ENCODE results near the gene SLC6A20.

The SLC6A20 gene

DNA sequence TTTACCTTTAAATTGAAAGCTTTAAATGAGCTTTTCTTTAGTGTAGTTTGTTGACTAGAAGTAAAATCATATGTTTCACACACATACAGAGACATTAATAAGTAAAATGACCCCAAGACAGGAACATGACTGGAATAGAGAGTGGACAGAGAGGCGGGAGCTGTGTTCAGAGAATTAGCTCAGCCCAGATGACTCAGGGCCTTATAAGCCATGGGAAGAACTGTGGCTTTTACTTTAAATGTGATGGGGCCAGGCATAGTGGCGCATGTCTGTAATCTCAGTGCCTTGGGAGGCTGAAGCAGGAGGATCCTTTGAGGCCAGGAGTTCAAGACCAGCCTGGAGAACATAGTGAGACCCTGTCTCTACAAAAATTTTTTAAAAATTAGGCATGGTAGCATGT lies 80.4 kb downstream of the SLC6A20 start:
- Histone ChIP-seq H3K14ac (ENCODE audit: low read length) (no peak overlapping the region), H3K27ac (replicated peaks; ENCODE audit: low read length) (no peak overlapping the region), H2AK5ac (ENCODE audit: low read depth, low read length) (no peak overlapping the region), H3K4me1 (ENCODE audit: control insufficient read depth in 2 of 2, insufficient read depth in 1 of 2, low read depth in 1 of 2, low read length in 2 of 2) (no peaks in the 10 kb centered on the region), H3K9me3 (replicated peaks in 1 of 2; ENCODE audit: control insufficient read depth in 2 of 2, insufficient read depth in 1 of 2, low read depth in 1 of 2, low read length in 2 of 2) (peaks cover 0 to 2% of the 10 kb centered on the region in 2 donors), H3K79me1 (ENCODE audit: low read depth, low read length) (no peaks in the 10 kb centered on the region), H3K23ac (ENCODE audit: low read depth, low read length, poor library complexity) (no peak overlapping the region), H3K4ac (ENCODE audit: low read length) (no peak overlapping the region), H2BK15ac (ENCODE audit: low read length) (no peak overlapping the region), H4K91ac (ENCODE audit: low read depth, low read length, poor library complexity) (no peak overlapping the region), H3K36me3 (replicated peaks in 1 of 2; ENCODE audit: control insufficient read depth in 2 of 2, insufficient read depth in 2 of 2, low read length in 2 of 2) (peaks cover 5 to 82% of the 10 kb centered on the region in 2 donors), H4K8ac (ENCODE audit: low read depth, low read length) (no peak overlapping the region), H3K4me2 (ENCODE audit: insufficient read depth, low read length, poor library complexity, severe bottlenecking) (no peak overlapping the region), H3K18ac (ENCODE audit: low read length) (no peak overlapping the region), H2AFZ (ENCODE audit: low read length) (no peak overlapping the region), H2BK12ac (ENCODE audit: low read length) (no peak overlapping the region), H3K4me3 (ENCODE audit: low read length in 2 of 2) (no peak overlapping the region), H2BK120ac (ENCODE audit: low read depth, low read length) (no peak overlapping the region), H3K9ac (ENCODE audit: low read depth, low read length, poor library complexity) (no peak overlapping the region), H3K27me3 (ENCODE audit: control insufficient read depth in 3 of 3, insufficient read depth in 3 of 3, low read depth in 1 of 3, low read length in 3 of 3) (no peaks in the 10 kb centered on the region), H2BK5ac (ENCODE audit: low read length) (no peak overlapping the region)
- WGBS, 2 donors (ENCODE audit: extremely low coverage in 2 of 2, insufficient read length in 2 of 2, insufficient replicate concordance in 1 of 2) = no CpG with 5 or more reads among the region's 2 CpGs
- no peak for DNase-seq (ENCODE audit: low spot score)

- Histone ChIP-seq H3K4me2 (ENCODE audit: insufficient read depth, low read length, poor library complexity, severe bottlenecking) (no peak overlapping the region), H2BK120ac (ENCODE audit: low read depth, low read length) (no peak overlapping the region), H2BK5ac (ENCODE audit: low read length) (no peak overlapping the region), H3K36me3 (replicated peaks in 1 of 2; ENCODE audit: control insufficient read depth in 2 of 2, insufficient read depth in 2 of 2, low read length in 2 of 2) (peaks cover 9 to 98% of the 10 kb centered on the region in 2 donors), H4K8ac (ENCODE audit: low read depth, low read length) (no peak overlapping the region), H2AK5ac (ENCODE audit: low read depth, low read length) (no peak overlapping the region), H3K23ac (ENCODE audit: low read depth, low read length, poor library complexity) (no peak overlapping the region), H3K9me3 (replicated peaks in 1 of 2; ENCODE audit: control insufficient read depth in 2 of 2, insufficient read depth in 1 of 2, low read depth in 1 of 2, low read length in 2 of 2) (peaks cover 0 to 4% of the 10 kb centered on the region in 2 donors), H3K14ac (ENCODE audit: low read length) (no peak overlapping the region), H3K4me3 (ENCODE audit: low read length in 2 of 2) (no peak overlapping the region), H3K79me1 (ENCODE audit: low read depth, low read length) (no peaks in the 10 kb centered on the region), H3K27ac (replicated peaks; ENCODE audit: low read length) (no peak overlapping the region), H3K9ac (ENCODE audit: low read depth, low read length, poor library complexity) (no peak overlapping the region), H3K4me1 (ENCODE audit: control insufficient read depth in 2 of 2, insufficient read depth in 1 of 2, low read depth in 1 of 2, low read length in 2 of 2) (no peaks in the 10 kb centered on the region), H4K91ac (ENCODE audit: low read depth, low read length, poor library complexity) (no peak overlapping the region), H3K27me3 (ENCODE audit: control insufficient read depth in 3 of 3, insufficient read depth in 3 of 3, low read depth in 1 of 3, low read length in 3 of 3) (no peaks in the 10 kb centered on the region), H3K18ac (ENCODE audit: low read length) (no peak overlapping the region), H3K4ac (ENCODE audit: low read length) (no peak overlapping the region), H2AFZ (ENCODE audit: low read length) (no peak overlapping the region), H2BK15ac (ENCODE audit: low read length) (no peak overlapping the region), H2BK12ac (ENCODE audit: low read length) (no peak overlapping the region)
- WGBS, 2 donors (ENCODE audit: extremely low coverage in 2 of 2, insufficient read length in 2 of 2, insufficient replicate concordance in 1 of 2) = 100% methylated on average over 1 of the region's 7 CpGs; no CpG with 5 or more reads in 1 of the 2 donors
- DNase-seq (ENCODE audit: low spot score) = no peak
Measured at GRCh38 chr3:45712434-45713110, 83.8 kb downstream of the SLC6A20 start.

DNA sequence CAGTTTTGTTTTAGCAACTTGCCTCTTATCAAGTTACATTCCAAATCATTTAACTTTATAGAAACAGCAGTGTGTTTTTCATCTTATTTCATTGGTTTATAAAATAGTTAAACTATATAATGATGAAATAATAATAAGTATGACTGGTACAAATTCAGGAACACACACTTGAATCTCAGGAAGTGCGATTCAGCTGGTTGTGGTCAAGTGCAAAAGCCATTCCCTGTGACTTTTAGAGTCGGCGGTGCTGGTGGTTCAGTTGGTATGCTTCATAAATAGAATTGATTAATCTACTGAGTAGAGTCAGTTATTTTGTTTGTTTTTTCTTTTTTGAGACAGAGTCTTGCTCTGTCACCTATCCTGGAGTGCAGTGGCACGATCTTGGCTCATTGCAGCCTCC lies 84.4 kb downstream of the SLC6A20 start:
- H2AK5ac ChIP-seq (ENCODE audit: low read depth, low read length) = no peak overlapping the region
- no CpG with 5 or more reads among the region's 4 CpGs for WGBS, 2 donors (ENCODE audit: extremely low coverage in 2 of 2, insufficient read length in 2 of 2, insufficient replicate concordance in 1 of 2)
- no peak overlapping the region for H3K18ac ChIP-seq (ENCODE audit: low read length)
- H3K14ac ChIP-seq (ENCODE audit: low read length) = no peak overlapping the region
- H3K4me1 ChIP-seq (ENCODE audit: control insufficient read depth in 2 of 2, insufficient read depth in 1 of 2, low read depth in 1 of 2, low read length in 2 of 2) = no peaks in the 10 kb centered on the region
- no peak overlapping the region for H3K27ac ChIP-seq (replicated peaks; ENCODE audit: low read length)
- no peak overlapping the region for H2BK15ac ChIP-seq (ENCODE audit: low read length)
- no peak overlapping the region for H3K23ac ChIP-seq (ENCODE audit: low read depth, low read length, poor library complexity)
- no peak overlapping the region for H4K91ac ChIP-seq (ENCODE audit: low read depth, low read length, poor library complexity)
- peaks cover 12 to 98% of the 10 kb centered on the region in 2 donors for H3K36me3 ChIP-seq (replicated peaks in 1 of 2; ENCODE audit: control insufficient read depth in 2 of 2, insufficient read depth in 2 of 2, low read length in 2 of 2)
- H3K9ac ChIP-seq (ENCODE audit: low read depth, low read length, poor library complexity) = no peak overlapping the region
- H2BK12ac ChIP-seq (ENCODE audit: low read length) = no peak overlapping the region
- H4K8ac ChIP-seq (ENCODE audit: low read depth, low read length) = no peak overlapping the region
- H3K4me2 ChIP-seq (ENCODE audit: insufficient read depth, low read length, poor library complexity, severe bottlenecking) = no peak overlapping the region
- H2AFZ ChIP-seq (ENCODE audit: low read length) = no peak overlapping the region
- no peaks in the 10 kb centered on the region for H3K27me3 ChIP-seq (ENCODE audit: control insufficient read depth in 3 of 3, insufficient read depth in 3 of 3, low read depth in 1 of 3, low read length in 3 of 3)
- H3K9me3 ChIP-seq (replicated peaks in 1 of 2; ENCODE audit: control insufficient read depth in 2 of 2, insufficient read depth in 1 of 2, low read depth in 1 of 2, low read length in 2 of 2) = peaks cover 0 to 4% of the 10 kb centered on the region in 2 donors
- no peaks in the 10 kb centered on the region for H3K79me1 ChIP-seq (ENCODE audit: low read depth, low read length)
- H2BK5ac ChIP-seq (ENCODE audit: low read length) = no peak overlapping the region
- no peak for DNase-seq (ENCODE audit: low spot score)
- no peak overlapping the region for H2BK120ac ChIP-seq (ENCODE audit: low read depth, low read length)
- H3K4ac ChIP-seq (ENCODE audit: low read length) = no peak overlapping the region
- H3K4me3 ChIP-seq (ENCODE audit: low read length in 2 of 2) = no peak overlapping the region

- no peak for DNase-seq (ENCODE audit: low spot score)
- no peak overlapping the region for H3K4ac ChIP-seq (ENCODE audit: low read length)
- H2BK120ac ChIP-seq (ENCODE audit: low read depth, low read length) = no peak overlapping the region
- no peak overlapping the region for H2BK12ac ChIP-seq (ENCODE audit: low read length)
- no CpG with 5 or more reads among the region's 2 CpGs for WGBS, 2 donors (ENCODE audit: extremely low coverage in 2 of 2, insufficient read length in 2 of 2, insufficient replicate concordance in 1 of 2)
- no peak overlapping the region for H3K18ac ChIP-seq (ENCODE audit: low read length)
- H2BK5ac ChIP-seq (ENCODE audit: low read length) = no peak overlapping the region
- peaks cover 4 to 5% of the 10 kb centered on the region in 2 donors for H3K4me1 ChIP-seq (ENCODE audit: control insufficient read depth in 2 of 2, insufficient read depth in 1 of 2, low read depth in 1 of 2, low read length in 2 of 2)
- H3K4me2 ChIP-seq (ENCODE audit: insufficient read depth, low read length, poor library complexity, severe bottlenecking) = no peak overlapping the region
- no peaks in the 10 kb centered on the region for H3K27me3 ChIP-seq (ENCODE audit: control insufficient read depth in 3 of 3, insufficient read depth in 3 of 3, low read depth in 1 of 3, low read length in 3 of 3)
- H4K91ac ChIP-seq (ENCODE audit: low read depth, low read length, poor library complexity) = no peak overlapping the region
- no peak overlapping the region for H3K4me3 ChIP-seq (ENCODE audit: low read length in 2 of 2)
- peaks cover 0 to 4% of the 10 kb centered on the region in 2 donors for H3K9me3 ChIP-seq (replicated peaks in 1 of 2; ENCODE audit: control insufficient read depth in 2 of 2, insufficient read depth in 1 of 2, low read depth in 1 of 2, low read length in 2 of 2)
- H2BK15ac ChIP-seq (ENCODE audit: low read length) = no peak overlapping the region
- H3K23ac ChIP-seq (ENCODE audit: low read depth, low read length, poor library complexity) = no peak overlapping the region
- H2AK5ac ChIP-seq (ENCODE audit: low read depth, low read length) = no peak overlapping the region
- H4K8ac ChIP-seq (ENCODE audit: low read depth, low read length) = no peak overlapping the region
- H3K9ac ChIP-seq (ENCODE audit: low read depth, low read length, poor library complexity) = no peak overlapping the region
- no peak overlapping the region for H2AFZ ChIP-seq (ENCODE audit: low read length)
- no peak overlapping the region for H3K27ac ChIP-seq (replicated peaks; ENCODE audit: low read length)
- H3K14ac ChIP-seq (ENCODE audit: low read length) = no peak overlapping the region
- H3K79me1 ChIP-seq (ENCODE audit: low read depth, low read length) = no peaks in the 10 kb centered on the region
- H3K36me3 ChIP-seq (replicated peaks in 1 of 2; ENCODE audit: control insufficient read depth in 2 of 2, insufficient read depth in 2 of 2, low read length in 2 of 2) = peaks cover 11 to 80% of the 10 kb centered on the region in 2 donors
Measured at GRCh38 chr3:45705839-45706808, 90.2 kb downstream of the SLC6A20 start.
